Fibroblast of the aortic adventitia (primary cell): ENCODE data around the gene XAGE3. TPM values are rescaled to one million over a fixed set of nuclear protein-coding genes. Genes with fewer than 3 reads are reported as not detected.
A peak's percentile ranks its signal among the peaks of the same experiment; 100 is the strongest.
"Not testable (repeated sequence)": the region's sequence is repeated elsewhere in the genome, so short reads cannot be mapped to it uniquely, and the experiment has no call there.

ENCODE experiments used
- DNase-seq: peaks from one replicate; pipeline ENCODE4 v3.0.0-alpha.2; 2010; ENCODE audit warnings: low read depth
- H3K4me3 ChIP-seq: 2 replicates; pipeline ENCODE4 v1.5.1; 2011; ENCODE audit warnings: low read depth, mild to moderate bottlenecking, control low read depth, low read length, moderate library complexity
- CTCF ChIP-seq: IDR thresholded peaks from 2 replicates; pipeline ENCODE4 v1.5.1; 2011; ENCODE audit warnings: mild to moderate bottlenecking, low read length, control low read depth, inconsistent platforms; ENCODE audit not compliant: insufficient read depth
- total RNA-seq: library from RNA; depleted of rRNA; stranded (reverse); fragments of >200 nt; gene quantifications from 2 replicates; pipeline ENCODE4 v1.2.3, GENCODE V29; 2012; ENCODE audit warnings: low replicate concordance

Gene XAGE3
- total RNA-seq, 1 donor: not detected

GRCh38 chrX:52874661-52875060 lies 6.8 kb upstream of the XAGE3 start:
- no peak overlapping the region for H3K4me3 ChIP-seq
- no peak for TF ChIP-seq CTCF
- no peak for DNase-seq

GRCh38 chrX:52873825-52874224 lies 5.9 kb upstream of the XAGE3 start:
- DNase-seq, H3K4me3 ChIP-seq: not testable (repeated sequence)

GRCh38 chrX:52870046-52870445 lies 2.2 kb upstream of the XAGE3 start:
- peak; percentile 1 for DNase-seq

GRCh38 chrX:52865343-52865998 lies 2.4 kb downstream of the XAGE3 start:
- no peak for DNase-seq
- no peak overlapping the region for H3K4me3 ChIP-seq
- no peak for TF ChIP-seq CTCF

More at GRCh38 chrX:52870046-52870445, 2.2 kb upstream of the XAGE3 start:
- TF ChIP-seq CTCF: no peak
- H3K4me3 ChIP-seq: no peak overlapping the region

- DNase-seq, H3K4me3 ChIP-seq: not testable (repeated sequence)
Observed at GRCh38 chrX:52856991-52857525, 10.8 kb downstream of the XAGE3 start.

- H3K4me3 ChIP-seq: no peak overlapping the region
- DNase-seq: peak; percentile 1
Observed at GRCh38 chrX:52852110-52852860, 15.6 kb downstream of the XAGE3 start.

GRCh38 chrX:52843619-52844018 lies 24.3 kb downstream of the XAGE3 start:
- DNase-seq, H3K4me3 ChIP-seq: not testable (repeated sequence)

More at GRCh38 chrX:52852110-52852860, 15.6 kb downstream of the XAGE3 start:
- TF ChIP-seq CTCF: no peak

- H3K4me3 ChIP-seq: no peak overlapping the region
- DNase-seq: no peak
- TF ChIP-seq CTCF: no peak
Observed at GRCh38 chrX:52839137-52839536, 28.7 kb downstream of the XAGE3 start.
